Measurements from ENCODE around the gene SYCE3. TPM values are rescaled to one million over a fixed set of nuclear protein-coding genes. Genes with fewer than 3 reads are reported as not detected.

Gene SYCE3
- total and polyA plus RNA-seq, 9 of the 15 experiments (the other 6 are each of a cell fraction or from before 2014, with no cell fraction given) = 0.56 TPM; not detected in 8

- FAIRE-seq = no peak
- intact Hi-C loops (cut with micrococcal nuclease) (no loop called here), in situ Hi-C loops (cut with MboI) (loop anchor here (5.0 kb wide), 1 partner anchor 44 kb away; no protein-coding TSS in a partner anchor)
- POLR2A ChIA-PET = interaction anchor here (5.3 kb wide), 1 partner anchor 14 kb away, joined by 65 read pairs; the partner anchor contains the start of genes LMF2 and NCAPH2
- Histone ChIP-seq H3K4me2 (ENCODE audit: insufficient read depth, low read length) (no peak overlapping the region), H3K4me3 (no peak overlapping the region), H3K27ac (ENCODE audit: extremely low read depth, low read depth, low read length) (no peak overlapping the region), H3K27me3 (ENCODE audit: control insufficient read depth in 2 of 2, insufficient read depth in 2 of 2, low read length in 2 of 2) (no peaks in the 10 kb centered on the region), H3K9ac (ENCODE audit: insufficient read depth in 1 of 2, low read depth in 2 of 2, low read length in 2 of 2) (peak overlapping the region in 1 of 2 experiments; percentile 96; a peak in 1 of 4 replicates), H3K79me2 (ENCODE audit: control insufficient read depth, insufficient read depth, low read length) (peaks cover 34% of the 10 kb centered on the region), H2AFZ (ENCODE audit: low read depth, low read length) (no peak overlapping the region), H3K9me3 (replicated peaks; ENCODE audit: control insufficient read depth, insufficient read depth, low read depth, low read length) (no peaks in the 10 kb centered on the region), H3K4me1 (replicated peaks in 1 of 2; ENCODE audit: control insufficient read depth in 2 of 2, insufficient read depth in 2 of 2, low read length in 2 of 2) (peaks cover 8 to 50% of the 10 kb centered on the region in 2 experiments; a peak in 4 of 5 replicates), H3K9me1 (ENCODE audit: control insufficient read depth, insufficient read depth, low read length) (no peaks in the 10 kb centered on the region), H4K20me1 (replicated peaks; ENCODE audit: control insufficient read depth, insufficient read depth, low read length) (peaks cover 12% of the 10 kb centered on the region; the same call in 1 of the 2 replicates), H3K36me3 (ENCODE audit: control insufficient read depth, insufficient read depth, low read length) (peaks cover 53% of the 10 kb centered on the region; the same call in 1 of the 3 replicates)
- no TSS peak for BruUV-seq (replicated peaks)
- ATAC-seq = no peak
- 86% methylated on average over 15 of the region's 16 CpGs for WGBS (ENCODE audit: insufficient coverage, low coverage, missing lambda C conversion rate)
- DNase-seq (ENCODE audit: extremely low read depth in 1 of 4, low spot score in 3 of 4) = no peak
- CTCF ChIA-PET (ENCODE audit: low intra/inter-chr PET ratio) = no interaction called here
- TF ChIP-seq GATAD2B (IDR thresholded peaks at IDR 0.05; ENCODE audit: borderline replicate concordance) (no peak), PCBP2 (IDR thresholded peaks at IDR 0.05; ENCODE audit: low read depth, low read length, poor library complexity, severe bottlenecking) (no peak), MTA3 (IDR thresholded peaks at IDR 0.05; ENCODE audit: borderline replicate concordance) (no peak), HES1 (IDR thresholded peaks at IDR 0.05; ENCODE audit: low read depth) (no peak), ARID2 (IDR thresholded peaks at IDR 0.05) (no peak), CBFA2T2 (conservative IDR thresholded peaks at IDR 0.05) (no peak), ZNF280A (IDR thresholded peaks at IDR 0.05; ENCODE audit: low read depth, partially characterized antibody) (no peak), THAP12 (CRISPR knock-in tag; IDR thresholded peaks at IDR 0.05) (no peak), ZBTB33 (CRISPR knock-in tag; IDR thresholded peaks at IDR 0.05) (peak; percentile 85)
- TF ChIP-seq, protein P1, sequence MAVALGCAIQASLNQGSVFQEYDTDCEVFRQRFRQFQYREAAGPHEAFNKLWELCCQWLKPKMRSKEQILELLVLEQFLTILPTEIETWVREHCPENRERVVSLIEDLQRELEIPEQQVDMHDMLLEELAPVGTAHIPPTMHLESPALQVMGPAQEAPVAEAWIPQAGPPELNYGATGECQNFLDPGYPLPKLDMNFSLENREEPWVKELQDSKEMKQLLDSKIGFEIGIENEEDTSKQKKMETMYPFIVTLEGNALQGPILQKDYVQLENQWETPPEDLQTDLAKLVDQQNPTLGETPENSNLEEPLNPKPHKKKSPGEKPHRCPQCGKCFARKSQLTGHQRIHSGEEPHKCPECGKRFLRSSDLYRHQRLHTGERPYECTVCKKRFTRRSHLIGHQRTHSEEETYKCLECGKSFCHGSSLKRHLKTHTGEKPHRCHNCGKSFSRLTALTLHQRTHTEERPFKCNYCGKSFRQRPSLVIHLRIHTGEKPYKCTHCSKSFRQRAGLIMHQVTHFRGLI (CRISPR knock-in tag; IDR thresholded peaks at IDR 0.05) = no peak
- TF ChIP-seq, protein P2, sequence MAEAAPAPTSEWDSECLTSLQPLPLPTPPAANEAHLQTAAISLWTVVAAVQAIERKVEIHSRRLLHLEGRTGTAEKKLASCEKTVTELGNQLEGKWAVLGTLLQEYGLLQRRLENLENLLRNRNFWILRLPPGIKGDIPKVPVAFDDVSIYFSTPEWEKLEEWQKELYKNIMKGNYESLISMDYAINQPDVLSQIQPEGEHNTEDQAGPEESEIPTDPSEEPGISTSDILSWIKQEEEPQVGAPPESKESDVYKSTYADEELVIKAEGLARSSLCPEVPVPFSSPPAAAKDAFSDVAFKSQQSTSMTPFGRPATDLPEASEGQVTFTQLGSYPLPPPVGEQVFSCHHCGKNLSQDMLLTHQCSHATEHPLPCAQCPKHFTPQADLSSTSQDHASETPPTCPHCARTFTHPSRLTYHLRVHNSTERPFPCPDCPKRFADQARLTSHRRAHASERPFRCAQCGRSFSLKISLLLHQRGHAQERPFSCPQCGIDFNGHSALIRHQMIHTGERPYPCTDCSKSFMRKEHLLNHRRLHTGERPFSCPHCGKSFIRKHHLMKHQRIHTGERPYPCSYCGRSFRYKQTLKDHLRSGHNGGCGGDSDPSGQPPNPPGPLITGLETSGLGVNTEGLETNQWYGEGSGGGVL (CRISPR knock-in tag; IDR thresholded peaks at IDR 0.05) = no peak
Observed at GRCh38 chr22:50523458-50523805, 39.3 kb downstream of the SYCE3 start.

Data from K562 (cell line).